GM23338 (cell line): ENCODE measurements around the gene FXYD6. TPM values are rescaled to one million over a fixed set of nuclear protein-coding genes. Genes with fewer than 3 reads are reported as not detected.

ENCODE experiments used
- ATAC-seq: fragments of 200-7000 bp; cut with Tn5 transposase; 3 replicates; pipeline ENCODE4 v1.9.1; 2020
- DNase-seq: peaks from one replicate; pipeline ENCODE4 v3.0.0-alpha.2; 2015; ENCODE audit warnings: low spot score
- H2AFZ ChIP-seq: fragments of 200-600 bp; sonication (generic); 2 replicates; pipeline ENCODE4 v1.8.0; 2016; ENCODE audit warnings: antibody characterized with exemption, mild to moderate bottlenecking, moderate library complexity
- H3F3A ChIP-seq: fragments of 200-600 bp; sonication (generic); replicated peaks from 2 replicates; pipeline ENCODE4 v1.8.0; 2017; ENCODE audit warnings: antibody characterized with exemption, mixed run types, low read depth
- H3K27ac ChIP-seq: fragments of 200-600 bp; sonication (generic); 2 replicates; pipeline ENCODE4 v1.6.1; 2016; ENCODE audit warnings: low read depth
- H3K27me3 ChIP-seq: fragments of 200-600 bp; sonication (generic); 2 replicates; pipeline ENCODE4 v1.8.0; 2016; ENCODE audit warnings: mild to moderate bottlenecking, mixed run types, moderate library complexity; ENCODE audit not compliant: insufficient read depth
- H3K36me3 ChIP-seq: fragments of 200-600 bp; sonication (generic); 2 replicates; pipeline ENCODE4 v1.8.0; 2016; ENCODE audit warnings: mild to moderate bottlenecking; ENCODE audit not compliant: insufficient read depth
- H3K4me1 ChIP-seq: fragments of 200-600 bp; sonication (generic); 2 replicates; pipeline ENCODE4 v1.8.0; 2016; ENCODE audit warnings: mild to moderate bottlenecking, moderate library complexity; ENCODE audit not compliant: insufficient read depth
- H3K4me2 ChIP-seq: fragments of 200-600 bp; sonication (generic); 2 replicates; pipeline ENCODE4 v1.7.1; 2017; ENCODE audit warnings: mixed run types
- H3K4me3 ChIP-seq: fragments of 200-600 bp; sonication (generic); 2 replicates; pipeline ENCODE4 v1.6.1; 2016; ENCODE audit warnings: mixed run types
- H3K79me2 ChIP-seq: fragments of 200-600 bp; sonication (generic); replicated peaks from 2 replicates; pipeline ENCODE4 v1.8.0; 2017; ENCODE audit warnings: mild to moderate bottlenecking; ENCODE audit not compliant: insufficient read depth
- H3K9me2 ChIP-seq: fragments of 200-600 bp; sonication (generic); 2 replicates; pipeline ENCODE4 v1.8.0; 2017; ENCODE audit not compliant: insufficient read depth
- H4K20me1 ChIP-seq: fragments of 200-600 bp; sonication (generic); replicated peaks from 2 replicates; pipeline ENCODE4 v1.8.0; 2017; ENCODE audit warnings: mild to moderate bottlenecking; ENCODE audit not compliant: insufficient read depth
- H3K27ac Mint-ChIP-seq: 2 replicates; pipeline ENCODE4 v1.8.0; 2020; ENCODE audit warnings: inconsistent platforms, mild to moderate bottlenecking, moderate library complexity, mixed read lengths
- H3K27me3 Mint-ChIP-seq: 3 replicates; pipeline ENCODE4 v1.8.0; 2022; ENCODE audit warnings: low read depth, mild to moderate bottlenecking, moderate library complexity, mixed read lengths, inconsistent platforms; ENCODE audit not compliant: insufficient read depth, poor library complexity
- H3K36me3 Mint-ChIP-seq: 3 replicates; pipeline ENCODE4 v1.8.0; 2021; ENCODE audit warnings: low read depth, mild to moderate bottlenecking, inconsistent platforms, moderate library complexity, mixed read lengths
- H3K4me1 Mint-ChIP-seq: 3 replicates; pipeline ENCODE4 v1.8.0; 2020; ENCODE audit warnings: mild to moderate bottlenecking, inconsistent platforms, mixed read lengths
- H3K4me3 Mint-ChIP-seq: 3 replicates; pipeline ENCODE4 v1.8.0; 2021; ENCODE audit warnings: moderate library complexity, mild to moderate bottlenecking, inconsistent platforms, mixed read lengths
- H3K9me3 Mint-ChIP-seq: 3 replicates; pipeline ENCODE4 v1.8.0; 2020; ENCODE audit warnings: moderate library complexity, mild to moderate bottlenecking, inconsistent platforms, mixed read lengths
- CREB1 ChIP-seq: fragments of 250-450 bp; sonication (Bioruptor Pico); IDR thresholded peaks from 2 replicates; pipeline ENCODE4 v1.5.0; 2020; ENCODE audit warnings: low read depth, mild to moderate bottlenecking, moderate library complexity
- EZH2 ChIP-seq: fragments of 200-600 bp; sonication (generic); IDR thresholded peaks from one replicate; pipeline ENCODE4 v1.8.0; 2017; ENCODE audit warnings: antibody characterized with exemption, mild to moderate bottlenecking, low read depth; ENCODE audit not compliant: unreplicated experiment
- EZH2phosphoT487 ChIP-seq: fragments of 200-600 bp; sonication (generic); IDR thresholded peaks from one replicate; pipeline ENCODE4 v1.8.1; 2018; ENCODE audit warnings: antibody characterized with exemption; ENCODE audit not compliant: unreplicated experiment
- JUNB ChIP-seq: IDR thresholded peaks from one replicate; pipeline ENCODE4 v1.6.1; 2016; ENCODE audit warnings: antibody characterized with exemption; ENCODE audit not compliant: unreplicated experiment
- NANOG ChIP-seq: IDR thresholded peaks from 2 replicates; pipeline ENCODE4 v1.6.1; 2016; ENCODE audit warnings: antibody characterized with exemption, borderline replicate concordance
- POLR2AphosphoS5 ChIP-seq: IDR thresholded peaks from 2 replicates; pipeline ENCODE4 v1.6.1; 2016; ENCODE audit warnings: antibody characterized with exemption, low read depth
- STAT1 ChIP-seq: IDR thresholded peaks from one replicate; pipeline ENCODE4 v1.6.1; 2016; ENCODE audit warnings: antibody characterized with exemption; ENCODE audit not compliant: unreplicated experiment
- ZNF114 ChIP-seq: fragments of 250-450 bp; sonication (Bioruptor Pico); IDR thresholded peaks from 2 replicates; pipeline ENCODE4 v1.5.0; 2020; ENCODE audit warnings: mild to moderate bottlenecking, moderate library complexity
- ZNF331 ChIP-seq: fragments of 250-450 bp; sonication (Bioruptor Pico); IDR thresholded peaks from 2 replicates; pipeline ENCODE4 v1.5.0; 2020; ENCODE audit warnings: low read depth, mild to moderate bottlenecking, moderate library complexity
- polyA plus RNA-seq: library from polyadenylated mRNA; unstranded; fragments of >200 nt; fragmentation: Nextera tagmentation; extraction: Ambion mirVana; gene quantifications from 2 replicates; pipeline ENCODE4 v1.2.1, GENCODE V29; 2016
- total RNA-seq: library from RNA; depleted of rRNA; stranded (reverse); fragments of >200 nt; shearing (Covaris generic); gene quantifications from 2 replicates; pipeline ENCODE4 v1.2.3, GENCODE V29; 2014
- TF ChIP-seq, protein P1 (sequence below): fragments of 250-450 bp; sonication (Bioruptor Pico); IDR thresholded peaks from 2 replicates; pipeline ENCODE4 v1.5.0; 2020; ENCODE audit warnings: mild to moderate bottlenecking, moderate library complexity
- TF ChIP-seq, protein P2 (sequence below), 2 experiments: fragments of 200-600 bp in 1 of 2; sonication (generic) in 1 of 2; conservative IDR thresholded peaks; 2 replicates each; pipeline versions ENCODE4 v1.5.1 to v1.6.1; 2016 to 2017; ENCODE audit warnings: antibody characterized with exemption in 2 of 2, low read depth in 2 of 2, mild to moderate bottlenecking in 2 of 2, moderate library complexity in 1 of 2
- TF ChIP-seq, protein P3 (sequence below): IDR thresholded peaks from 2 replicates; pipeline ENCODE4 v1.6.1; 2016; ENCODE audit warnings: antibody characterized with exemption
- TF ChIP-seq, protein P4 (sequence below): IDR thresholded peaks from one replicate; pipeline ENCODE4 v1.6.1; 2018; ENCODE audit warnings: antibody characterized with exemption; ENCODE audit not compliant: unreplicated experiment

FXYD6 gene
- total and polyA plus RNA-seq, 2 experiments from 2014 or later: 26.2 to 30.7 TPM

DNA sequence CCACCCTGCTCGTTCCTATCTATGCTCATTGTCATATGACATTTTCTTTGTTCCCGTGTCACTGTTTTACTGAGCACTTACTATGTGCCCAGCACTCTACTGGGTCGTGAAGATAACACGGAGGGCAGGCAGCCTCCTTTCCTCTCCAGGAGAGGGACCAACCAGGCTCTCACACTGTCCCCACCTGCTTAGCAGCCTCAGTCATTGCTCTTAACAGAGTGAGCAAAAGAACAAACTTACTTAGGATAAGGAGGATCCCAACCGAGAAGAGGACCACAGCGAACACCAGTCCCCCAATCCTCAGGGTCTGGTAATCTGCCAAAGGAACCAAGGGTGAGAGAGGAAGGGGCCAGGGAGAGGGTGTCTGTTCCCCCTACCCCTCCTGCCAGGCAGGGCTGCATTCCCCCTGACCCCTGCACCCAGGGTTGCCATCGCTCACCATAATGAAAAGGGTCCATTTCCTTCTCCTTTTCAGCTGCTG, 34.9 kb downstream of the FXYD6 start:
- Mint-ChIP-seq H3K36me3 (no peaks in the 10 kb centered on the region), H3K4me1 (peaks cover 13% of the 10 kb centered on the region), H3K27ac (0 out of 2 replicates have a peak overlapping the region, but pooled peaks have one; percentile 44), H3K4me3 (no peak overlapping the region), H3K27me3 (no peaks in the 10 kb centered on the region), H3K9me3 (no peaks in the 10 kb centered on the region)
- DNase-seq: no peak
- no peaks in the 10 kb centered on the region for H3F3A ChIP-seq
- H3K4me2 ChIP-seq: no peak overlapping the region
- ATAC-seq: no peak
- H3K36me3 ChIP-seq: no peaks in the 10 kb centered on the region
- no peaks in the 10 kb centered on the region for H4K20me1 ChIP-seq
- H3K79me2 ChIP-seq: no peaks in the 10 kb centered on the region
- no peaks in the 10 kb centered on the region for H3K27me3 ChIP-seq
- no peaks in the 10 kb centered on the region for H3K4me1 ChIP-seq
- no peak overlapping the region for H3K27ac ChIP-seq
- no peaks in the 10 kb centered on the region for H3K9me2 ChIP-seq
- TF ChIP-seq, protein P1, sequence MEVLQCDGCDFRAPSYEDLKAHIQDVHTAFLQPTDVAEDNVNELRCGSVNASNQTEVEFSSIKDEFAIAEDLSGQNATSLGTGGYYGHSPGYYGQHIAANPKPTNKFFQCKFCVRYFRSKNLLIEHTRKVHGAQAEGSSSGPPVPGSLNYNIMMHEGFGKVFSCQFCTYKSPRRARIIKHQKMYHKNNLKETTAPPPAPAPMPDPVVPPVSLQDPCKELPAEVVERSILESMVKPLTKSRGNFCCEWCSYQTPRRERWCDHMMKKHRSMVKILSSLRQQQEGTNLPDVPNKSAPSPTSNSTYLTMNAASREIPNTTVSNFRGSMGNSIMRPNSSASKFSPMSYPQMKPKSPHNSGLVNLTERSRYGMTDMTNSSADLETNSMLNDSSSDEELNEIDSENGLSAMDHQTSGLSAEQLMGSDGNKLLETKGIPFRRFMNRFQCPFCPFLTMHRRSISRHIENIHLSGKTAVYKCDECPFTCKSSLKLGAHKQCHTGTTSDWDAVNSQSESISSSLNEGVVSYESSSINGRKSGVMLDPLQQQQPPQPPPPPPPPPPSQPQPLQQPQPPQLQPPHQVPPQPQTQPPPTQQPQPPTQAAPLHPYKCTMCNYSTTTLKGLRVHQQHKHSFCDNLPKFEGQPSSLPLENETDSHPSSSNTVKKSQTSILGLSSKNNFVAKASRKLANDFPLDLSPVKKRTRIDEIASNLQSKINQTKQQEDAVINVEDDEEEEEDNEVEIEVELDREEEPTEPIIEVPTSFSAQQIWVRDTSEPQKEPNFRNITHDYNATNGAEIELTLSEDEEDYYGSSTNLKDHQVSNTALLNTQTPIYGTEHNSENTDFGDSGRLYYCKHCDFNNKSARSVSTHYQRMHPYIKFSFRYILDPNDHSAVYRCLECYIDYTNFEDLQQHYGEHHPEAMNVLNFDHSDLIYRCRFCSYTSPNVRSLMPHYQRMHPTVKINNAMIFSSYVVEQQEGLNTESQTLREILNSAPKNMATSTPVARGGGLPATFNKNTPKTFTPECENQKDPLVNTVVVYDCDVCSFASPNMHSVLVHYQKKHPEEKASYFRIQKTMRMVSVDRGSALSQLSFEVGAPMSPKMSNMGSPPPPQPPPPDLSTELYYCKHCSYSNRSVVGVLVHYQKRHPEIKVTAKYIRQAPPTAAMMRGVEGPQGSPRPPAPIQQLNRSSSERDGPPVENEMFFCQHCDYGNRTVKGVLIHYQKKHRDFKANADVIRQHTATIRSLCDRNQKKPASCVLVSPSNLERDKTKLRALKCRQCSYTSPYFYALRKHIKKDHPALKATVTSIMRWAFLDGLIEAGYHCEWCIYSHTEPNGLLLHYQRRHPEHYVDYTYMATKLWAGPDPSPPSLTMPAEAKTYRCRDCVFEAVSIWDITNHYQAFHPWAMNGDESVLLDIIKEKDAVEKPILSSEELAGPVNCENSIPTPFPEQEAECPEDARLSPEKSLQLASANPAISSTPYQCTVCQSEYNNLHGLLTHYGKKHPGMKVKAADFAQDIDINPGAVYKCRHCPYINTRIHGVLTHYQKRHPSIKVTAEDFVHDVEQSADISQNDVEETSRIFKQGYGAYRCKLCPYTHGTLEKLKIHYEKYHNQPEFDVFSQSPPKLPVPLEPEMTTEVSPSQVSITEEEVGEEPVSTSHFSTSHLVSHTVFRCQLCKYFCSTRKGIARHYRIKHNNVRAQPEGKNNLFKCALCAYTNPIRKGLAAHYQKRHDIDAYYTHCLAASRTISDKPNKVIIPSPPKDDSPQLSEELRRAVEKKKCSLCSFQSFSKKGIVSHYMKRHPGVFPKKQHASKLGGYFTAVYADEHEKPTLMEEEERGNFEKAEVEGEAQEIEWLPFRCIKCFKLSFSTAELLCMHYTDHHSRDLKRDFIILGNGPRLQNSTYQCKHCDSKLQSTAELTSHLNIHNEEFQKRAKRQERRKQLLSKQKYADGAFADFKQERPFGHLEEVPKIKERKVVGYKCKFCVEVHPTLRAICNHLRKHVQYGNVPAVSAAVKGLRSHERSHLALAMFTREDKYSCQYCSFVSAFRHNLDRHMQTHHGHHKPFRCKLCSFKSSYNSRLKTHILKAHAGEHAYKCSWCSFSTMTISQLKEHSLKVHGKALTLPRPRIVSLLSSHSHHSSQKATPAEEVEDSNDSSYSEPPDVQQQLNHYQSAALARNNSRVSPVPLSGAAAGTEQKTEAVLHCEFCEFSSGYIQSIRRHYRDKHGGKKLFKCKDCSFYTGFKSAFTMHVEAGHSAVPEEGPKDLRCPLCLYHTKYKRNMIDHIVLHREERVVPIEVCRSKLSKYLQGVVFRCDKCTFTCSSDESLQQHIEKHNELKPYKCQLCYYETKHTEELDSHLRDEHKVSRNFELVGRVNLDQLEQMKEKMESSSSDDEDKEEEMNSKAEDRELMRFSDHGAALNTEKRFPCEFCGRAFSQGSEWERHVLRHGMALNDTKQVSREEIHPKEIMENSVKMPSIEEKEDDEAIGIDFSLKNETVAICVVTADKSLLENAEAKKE (CRISPR knock-in tag): no peak
- no peak for TF ChIP-seq ZNF331
- TF ChIP-seq, protein P2, sequence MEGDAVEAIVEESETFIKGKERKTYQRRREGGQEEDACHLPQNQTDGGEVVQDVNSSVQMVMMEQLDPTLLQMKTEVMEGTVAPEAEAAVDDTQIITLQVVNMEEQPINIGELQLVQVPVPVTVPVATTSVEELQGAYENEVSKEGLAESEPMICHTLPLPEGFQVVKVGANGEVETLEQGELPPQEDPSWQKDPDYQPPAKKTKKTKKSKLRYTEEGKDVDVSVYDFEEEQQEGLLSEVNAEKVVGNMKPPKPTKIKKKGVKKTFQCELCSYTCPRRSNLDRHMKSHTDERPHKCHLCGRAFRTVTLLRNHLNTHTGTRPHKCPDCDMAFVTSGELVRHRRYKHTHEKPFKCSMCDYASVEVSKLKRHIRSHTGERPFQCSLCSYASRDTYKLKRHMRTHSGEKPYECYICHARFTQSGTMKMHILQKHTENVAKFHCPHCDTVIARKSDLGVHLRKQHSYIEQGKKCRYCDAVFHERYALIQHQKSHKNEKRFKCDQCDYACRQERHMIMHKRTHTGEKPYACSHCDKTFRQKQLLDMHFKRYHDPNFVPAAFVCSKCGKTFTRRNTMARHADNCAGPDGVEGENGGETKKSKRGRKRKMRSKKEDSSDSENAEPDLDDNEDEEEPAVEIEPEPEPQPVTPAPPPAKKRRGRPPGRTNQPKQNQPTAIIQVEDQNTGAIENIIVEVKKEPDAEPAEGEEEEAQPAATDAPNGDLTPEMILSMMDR (conservative IDR thresholded peaks at IDR 0.05; ENCODE audit: low read depth in 2 of 2): no peak
- no peak for TF ChIP-seq NANOG
- no peak for TF ChIP-seq ZNF114
- no peak for TF ChIP-seq JUNB
- no peak for TF ChIP-seq POLR2AphosphoS5
- TF ChIP-seq, protein P3, sequence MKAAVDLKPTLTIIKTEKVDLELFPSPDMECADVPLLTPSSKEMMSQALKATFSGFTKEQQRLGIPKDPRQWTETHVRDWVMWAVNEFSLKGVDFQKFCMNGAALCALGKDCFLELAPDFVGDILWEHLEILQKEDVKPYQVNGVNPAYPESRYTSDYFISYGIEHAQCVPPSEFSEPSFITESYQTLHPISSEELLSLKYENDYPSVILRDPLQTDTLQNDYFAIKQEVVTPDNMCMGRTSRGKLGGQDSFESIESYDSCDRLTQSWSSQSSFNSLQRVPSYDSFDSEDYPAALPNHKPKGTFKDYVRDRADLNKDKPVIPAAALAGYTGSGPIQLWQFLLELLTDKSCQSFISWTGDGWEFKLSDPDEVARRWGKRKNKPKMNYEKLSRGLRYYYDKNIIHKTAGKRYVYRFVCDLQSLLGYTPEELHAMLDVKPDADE: no peak
- no peak for TF ChIP-seq EZH2
- TF ChIP-seq CREB1 (CRISPR knock-in tag): no peak
- TF ChIP-seq, protein P4, sequence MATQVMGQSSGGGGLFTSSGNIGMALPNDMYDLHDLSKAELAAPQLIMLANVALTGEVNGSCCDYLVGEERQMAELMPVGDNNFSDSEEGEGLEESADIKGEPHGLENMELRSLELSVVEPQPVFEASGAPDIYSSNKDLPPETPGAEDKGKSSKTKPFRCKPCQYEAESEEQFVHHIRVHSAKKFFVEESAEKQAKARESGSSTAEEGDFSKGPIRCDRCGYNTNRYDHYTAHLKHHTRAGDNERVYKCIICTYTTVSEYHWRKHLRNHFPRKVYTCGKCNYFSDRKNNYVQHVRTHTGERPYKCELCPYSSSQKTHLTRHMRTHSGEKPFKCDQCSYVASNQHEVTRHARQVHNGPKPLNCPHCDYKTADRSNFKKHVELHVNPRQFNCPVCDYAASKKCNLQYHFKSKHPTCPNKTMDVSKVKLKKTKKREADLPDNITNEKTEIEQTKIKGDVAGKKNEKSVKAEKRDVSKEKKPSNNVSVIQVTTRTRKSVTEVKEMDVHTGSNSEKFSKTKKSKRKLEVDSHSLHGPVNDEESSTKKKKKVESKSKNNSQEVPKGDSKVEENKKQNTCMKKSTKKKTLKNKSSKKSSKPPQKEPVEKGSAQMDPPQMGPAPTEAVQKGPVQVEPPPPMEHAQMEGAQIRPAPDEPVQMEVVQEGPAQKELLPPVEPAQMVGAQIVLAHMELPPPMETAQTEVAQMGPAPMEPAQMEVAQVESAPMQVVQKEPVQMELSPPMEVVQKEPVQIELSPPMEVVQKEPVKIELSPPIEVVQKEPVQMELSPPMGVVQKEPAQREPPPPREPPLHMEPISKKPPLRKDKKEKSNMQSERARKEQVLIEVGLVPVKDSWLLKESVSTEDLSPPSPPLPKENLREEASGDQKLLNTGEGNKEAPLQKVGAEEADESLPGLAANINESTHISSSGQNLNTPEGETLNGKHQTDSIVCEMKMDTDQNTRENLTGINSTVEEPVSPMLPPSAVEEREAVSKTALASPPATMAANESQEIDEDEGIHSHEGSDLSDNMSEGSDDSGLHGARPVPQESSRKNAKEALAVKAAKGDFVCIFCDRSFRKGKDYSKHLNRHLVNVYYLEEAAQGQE: no peak
- no peak for TF ChIP-seq STAT1
- no peak for TF ChIP-seq EZH2phosphoT487
- no peak overlapping the region for H3K4me3 ChIP-seq
- no peak overlapping the region for H2AFZ ChIP-seq
